Central memory CD8-positive, alpha-beta T cell (primary cell): ENCODE data around the gene DENND10.
A peak's percentile ranks its signal among the peaks of the same experiment; 100 is the strongest.
"Not testable (repeated sequence)": the region's sequence is repeated elsewhere in the genome, so short reads cannot be mapped to it uniquely, and the experiment has no call there.

Experiments
- ATAC-seq: fragments of 150-1000 bp; cut with Tn5 transposase; replicated peaks from 2 replicates; pipeline ENCODE4 v1.10.0; 2022; ENCODE audit warnings: mild to moderate bottlenecking, moderate FRiP score, moderate number of reproducible peaks; ENCODE audit not compliant: poor library complexity, severe bottlenecking; ENCODE audit errors: extremely low read depth
- DNase-seq, 2 donors: peaks; one replicate each; pipeline ENCODE4 v3.0.0; 2021; ENCODE audit warnings: low spot score in 2 of 2
- H3K27ac Mint-ChIP-seq: one replicate; pipeline ENCODE4 v1.8.0; 2022; ENCODE audit warnings: low read depth, mild to moderate bottlenecking, moderate library complexity, mixed read lengths
- H3K27me3 Mint-ChIP-seq: one replicate; pipeline ENCODE4 v1.8.0; 2022; ENCODE audit warnings: mixed read lengths
- H3K36me3 Mint-ChIP-seq: one replicate; pipeline ENCODE4 v1.8.0; 2022; ENCODE audit warnings: mild to moderate bottlenecking, moderate library complexity, mixed read lengths; ENCODE audit not compliant: insufficient read depth
- H3K4me1 Mint-ChIP-seq: one replicate; pipeline ENCODE4 v1.8.0; 2022; ENCODE audit warnings: mixed read lengths
- H3K4me3 Mint-ChIP-seq: one replicate; pipeline ENCODE4 v1.8.0; 2022; ENCODE audit warnings: mild to moderate bottlenecking, moderate library complexity, mixed read lengths
- H3K9me3 Mint-ChIP-seq: one replicate; pipeline ENCODE4 v1.8.0; 2022; ENCODE audit warnings: mixed read lengths

DENND10 gene

DNA sequence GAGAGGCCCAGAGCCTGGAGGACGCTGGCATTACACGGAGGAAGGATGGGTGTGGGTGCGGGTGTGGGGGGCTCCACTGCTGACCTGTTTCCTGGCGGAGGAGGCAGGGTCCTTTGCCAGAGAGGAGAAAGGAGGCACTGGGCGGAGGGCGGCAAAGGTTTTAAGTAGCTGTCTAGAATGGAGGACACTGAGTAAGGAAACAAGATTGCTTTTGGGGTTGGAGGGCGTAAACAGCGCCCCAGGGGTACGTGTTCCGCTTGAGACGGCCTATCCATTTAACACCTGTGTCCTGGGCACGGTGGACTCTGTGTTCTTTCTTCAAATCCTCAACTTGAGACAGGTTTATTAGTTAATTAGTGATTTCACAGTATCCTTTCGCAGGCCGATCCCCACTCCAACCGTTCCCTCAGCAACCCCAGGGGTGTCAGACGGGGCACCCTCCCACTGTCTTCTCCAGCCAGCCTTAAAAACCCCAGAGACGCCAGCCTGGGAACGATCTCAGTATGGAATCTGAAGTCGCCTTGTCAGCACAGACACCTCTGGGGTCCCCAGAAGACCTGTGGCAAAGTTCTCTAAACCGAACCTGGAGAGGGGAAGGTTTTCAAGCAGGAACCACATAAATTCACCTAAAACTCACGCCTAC, 36.8 kb downstream of the DENND10 start:
- ATAC-seq, result no peak
- no peak overlapping the region for H3K4me3 Mint-ChIP-seq
- peaks cover 8% of the 10 kb centered on the region for H3K4me1 Mint-ChIP-seq
- no peaks in the 10 kb centered on the region for H3K27me3 Mint-ChIP-seq
- no peaks in the 10 kb centered on the region for H3K9me3 Mint-ChIP-seq
- peaks cover 14% of the 10 kb centered on the region for H3K36me3 Mint-ChIP-seq
- no peak overlapping the region for H3K27ac Mint-ChIP-seq
- no peak for DNase-seq

DNA sequence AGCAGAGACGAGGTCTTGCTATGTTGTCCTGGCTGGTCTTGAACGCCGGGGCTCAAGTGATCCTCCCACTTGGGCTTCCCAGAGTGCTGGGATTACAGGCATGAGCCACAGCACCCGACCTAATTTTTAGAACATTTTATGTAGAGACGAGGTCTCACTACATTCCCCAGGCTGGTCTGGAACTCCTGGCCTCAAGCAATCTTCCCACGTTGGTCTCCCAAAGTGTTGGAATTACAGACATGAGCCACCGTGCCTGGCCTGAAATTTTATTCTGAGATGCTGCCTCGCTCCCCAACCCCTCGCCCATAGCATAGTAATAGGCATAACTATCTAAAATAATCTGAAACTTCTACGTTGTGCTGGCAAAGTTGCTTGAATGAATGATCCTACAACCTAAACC, 39.7 kb downstream of the DENND10 start:
- Mint-ChIP-seq H3K27me3 (no peaks in the 10 kb centered on the region), H3K4me3 (no peak overlapping the region), H3K27ac (no peak overlapping the region), H3K36me3 (peaks cover 12% of the 10 kb centered on the region), H3K4me1 (peaks cover 8% of the 10 kb centered on the region), H3K9me3 (no peaks in the 10 kb centered on the region)
- no peak for DNase-seq
- ATAC-seq, result no peak

DNA sequence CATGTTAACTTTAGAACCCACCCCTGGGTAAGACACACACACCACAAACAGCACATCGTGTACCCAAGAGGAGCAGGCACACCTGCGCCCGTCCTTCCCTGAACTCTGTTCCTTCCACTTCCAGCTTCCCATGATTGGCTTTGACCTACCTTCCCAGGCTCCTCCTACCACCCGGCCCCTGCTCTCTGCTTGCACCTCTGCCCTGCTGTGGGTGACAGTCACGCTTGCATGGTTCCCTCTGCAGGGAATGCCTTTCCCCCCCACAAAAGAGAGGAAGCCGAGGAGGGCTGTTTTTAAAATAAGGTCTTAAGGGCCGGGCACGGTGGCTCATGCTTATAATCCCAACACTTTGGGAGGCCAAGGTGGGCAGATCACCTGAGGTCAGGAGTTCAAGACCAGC, 45.2 kb downstream of the DENND10 start:
- Mint-ChIP-seq H3K4me1 (no peaks in the 10 kb centered on the region), H3K27me3 (no peaks in the 10 kb centered on the region), H3K27ac (no peak overlapping the region), H3K36me3 (peaks cover 14% of the 10 kb centered on the region), H3K9me3 (no peaks in the 10 kb centered on the region), H3K4me3 (no peak overlapping the region)
- DNase-seq (no peak), ATAC-seq (no peak)

DNA sequence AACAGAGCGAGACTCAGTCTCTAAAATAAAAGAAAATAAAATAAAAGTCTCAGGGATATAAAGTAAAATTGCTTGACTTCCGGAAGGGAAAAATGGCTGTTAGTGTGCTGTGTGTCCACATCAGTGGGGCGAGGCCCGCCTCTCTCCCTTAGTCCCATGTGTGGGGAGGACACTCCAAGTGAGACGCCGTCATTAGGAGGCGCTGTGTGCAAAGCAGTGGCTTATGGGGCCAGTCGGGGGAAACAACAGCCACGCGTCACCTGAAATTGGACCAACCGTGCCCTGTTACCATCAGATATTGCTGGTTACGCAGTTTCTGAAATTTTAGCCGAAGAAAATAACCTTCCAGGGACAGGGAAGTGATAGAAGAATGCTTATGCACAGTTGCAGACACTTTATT, 45.8 kb downstream of the DENND10 start:
- Mint-ChIP-seq H3K9me3 (no peaks in the 10 kb centered on the region), H3K4me3 (no peak overlapping the region), H3K27me3 (no peaks in the 10 kb centered on the region), H3K4me1 (no peaks in the 10 kb centered on the region), H3K36me3 (peaks cover 14% of the 10 kb centered on the region), H3K27ac (no peak overlapping the region)
- ATAC-seq, result no peak
- no peak for DNase-seq

DNA sequence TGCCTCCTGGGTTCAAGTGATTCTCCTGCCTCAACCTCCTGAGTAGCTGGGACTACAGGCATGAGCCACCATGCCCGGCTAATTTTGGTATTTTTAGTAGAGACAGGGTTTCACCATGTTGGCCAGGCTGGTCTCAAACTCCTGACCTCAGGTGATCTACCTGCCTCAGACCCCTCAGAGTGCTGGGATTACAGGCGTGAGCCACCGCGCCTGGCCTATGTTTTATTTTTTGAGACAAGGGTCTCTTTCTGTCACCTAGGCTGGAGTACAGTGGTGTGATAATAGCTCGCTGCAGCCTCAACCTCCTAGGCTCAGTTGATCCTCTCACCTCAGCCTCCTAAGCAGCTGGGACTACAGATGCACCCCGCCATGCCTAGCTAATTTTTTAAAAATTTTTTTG, 47.7 kb downstream of the DENND10 start:
- not testable (repeated sequence) for ATAC-seq, H3K9me3 Mint-ChIP-seq, H3K4me3 Mint-ChIP-seq, H3K27me3 Mint-ChIP-seq, H3K27ac Mint-ChIP-seq, H3K4me1 Mint-ChIP-seq, DNase-seq
- peaks cover 19% of the 10 kb centered on the region for H3K36me3 Mint-ChIP-seq

DNA sequence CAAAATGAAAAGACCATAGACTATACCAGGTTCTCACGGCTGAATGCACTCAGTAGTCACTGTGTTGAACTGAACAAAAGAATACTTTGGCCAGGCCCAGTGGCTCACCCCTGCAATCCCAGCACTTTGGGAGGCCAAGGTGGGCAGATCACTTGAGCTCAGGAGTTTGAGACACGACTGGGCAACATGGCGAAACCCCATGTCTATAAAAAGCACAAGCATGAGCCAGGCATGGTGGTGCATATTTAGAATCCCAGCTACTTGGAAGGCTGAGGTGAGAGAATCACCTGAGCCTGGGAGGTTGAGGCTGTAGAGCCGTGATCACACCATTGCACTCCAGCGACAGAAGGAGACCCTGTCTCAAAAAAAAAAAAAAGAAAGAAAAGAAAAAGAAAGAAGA, 49.1 kb downstream of the DENND10 start:
- Mint-ChIP-seq H3K27ac (no peak overlapping the region), H3K36me3 (peaks cover 24% of the 10 kb centered on the region), H3K4me3 (no peak overlapping the region), H3K4me1 (no peaks in the 10 kb centered on the region), H3K9me3 (no peaks in the 10 kb centered on the region), H3K27me3 (no peaks in the 10 kb centered on the region)
- DNase-seq (no peak), ATAC-seq (no peak)

DNA sequence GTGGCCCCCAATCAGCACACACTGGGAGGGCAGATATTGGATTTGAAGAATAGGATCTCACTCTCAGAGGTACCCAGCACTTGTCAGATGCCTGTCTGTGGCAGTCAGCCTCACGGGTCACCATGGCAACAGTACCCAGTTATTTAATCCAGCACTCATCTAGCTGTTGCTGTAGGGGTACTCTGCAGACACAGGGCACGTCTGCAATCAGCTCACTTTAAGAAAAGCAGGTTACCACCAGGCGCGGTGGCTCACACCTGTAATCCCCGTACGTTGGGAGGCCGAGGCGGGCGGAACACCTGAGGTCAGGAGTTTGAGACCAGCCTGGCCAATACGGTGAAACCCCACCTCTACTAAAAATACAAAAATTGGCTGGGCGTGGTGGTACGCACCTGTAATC, 49.7 kb downstream of the DENND10 start:
- Mint-ChIP-seq H3K27me3 (no peaks in the 10 kb centered on the region), H3K36me3 (peaks cover 21% of the 10 kb centered on the region), H3K4me1 (no peaks in the 10 kb centered on the region), H3K9me3 (no peaks in the 10 kb centered on the region), H3K4me3 (no peak overlapping the region), H3K27ac (no peak overlapping the region)
- DNase-seq, result no peak
- no peak for ATAC-seq

DNA sequence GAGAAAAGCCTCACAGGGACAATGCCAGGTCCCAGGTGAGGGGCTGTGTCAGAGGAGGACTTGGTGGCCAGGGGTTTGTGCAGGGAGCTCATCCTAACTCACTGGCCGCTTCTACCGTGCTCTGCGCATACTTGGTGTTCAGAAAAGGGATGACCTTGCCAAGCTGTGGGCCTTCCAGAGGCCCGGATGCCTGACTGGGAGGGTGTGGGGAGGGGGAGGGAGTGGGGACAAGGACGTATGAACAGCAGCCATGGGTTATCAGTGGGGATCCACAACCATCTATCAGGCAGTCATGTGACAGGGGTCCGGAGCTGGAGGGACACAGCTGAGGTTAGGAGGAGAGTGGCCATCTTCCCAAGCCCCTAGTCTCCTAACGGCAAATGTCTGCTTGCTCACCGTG, 55.4 kb downstream of the DENND10 start:
- Mint-ChIP-seq H3K4me1 (no peaks in the 10 kb centered on the region), H3K27me3 (no peaks in the 10 kb centered on the region), H3K9me3 (no peaks in the 10 kb centered on the region), H3K27ac (no peak overlapping the region), H3K36me3 (peaks cover 20% of the 10 kb centered on the region), H3K4me3 (no peak overlapping the region)
- DNase-seq (no peak), ATAC-seq (no peak)

DNA sequence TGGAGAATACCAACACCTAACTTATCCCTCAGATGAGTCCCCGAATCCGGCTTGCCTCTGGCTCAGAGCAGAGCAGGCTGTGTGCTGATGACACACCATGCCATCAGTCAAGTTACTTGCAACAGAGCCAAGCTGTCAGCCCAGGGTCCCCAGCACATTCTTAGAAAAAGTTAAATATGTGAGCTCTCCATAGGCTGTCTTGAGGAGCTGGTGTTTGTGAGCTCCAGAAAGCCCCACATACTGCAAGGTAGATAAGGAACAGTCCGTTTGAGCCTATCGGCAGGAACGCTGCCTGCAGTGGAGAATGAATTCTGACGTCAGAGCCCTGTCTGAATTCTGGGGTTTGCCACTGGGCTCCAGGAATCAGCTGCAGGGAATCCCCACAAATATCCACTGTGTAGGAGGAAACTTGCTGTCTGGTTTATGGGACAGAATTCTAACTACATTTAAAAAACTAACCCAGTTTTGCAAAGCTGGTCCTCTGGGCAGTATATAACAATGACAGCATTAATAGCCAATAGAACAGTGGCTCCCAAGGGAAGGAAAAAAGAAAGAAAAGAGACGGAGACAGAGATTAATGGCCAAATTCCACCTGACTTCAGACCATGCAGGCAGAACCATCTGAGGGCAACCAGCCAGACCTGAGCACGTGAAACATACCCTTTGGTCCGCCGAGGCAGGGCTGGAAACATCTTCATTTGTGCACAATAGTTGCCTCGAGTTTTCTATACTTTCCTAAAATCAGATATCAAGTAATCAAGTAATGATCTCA, 58.0 kb downstream of the DENND10 start:
- Mint-ChIP-seq H3K27me3 (no peaks in the 10 kb centered on the region), H3K9me3 (no peaks in the 10 kb centered on the region), H3K4me3 (no peak overlapping the region), H3K27ac (no peak overlapping the region), H3K36me3 (peaks cover 11% of the 10 kb centered on the region), H3K4me1 (peaks cover 8% of the 10 kb centered on the region)
- ATAC-seq, result no peak
- no peak for DNase-seq

DNA sequence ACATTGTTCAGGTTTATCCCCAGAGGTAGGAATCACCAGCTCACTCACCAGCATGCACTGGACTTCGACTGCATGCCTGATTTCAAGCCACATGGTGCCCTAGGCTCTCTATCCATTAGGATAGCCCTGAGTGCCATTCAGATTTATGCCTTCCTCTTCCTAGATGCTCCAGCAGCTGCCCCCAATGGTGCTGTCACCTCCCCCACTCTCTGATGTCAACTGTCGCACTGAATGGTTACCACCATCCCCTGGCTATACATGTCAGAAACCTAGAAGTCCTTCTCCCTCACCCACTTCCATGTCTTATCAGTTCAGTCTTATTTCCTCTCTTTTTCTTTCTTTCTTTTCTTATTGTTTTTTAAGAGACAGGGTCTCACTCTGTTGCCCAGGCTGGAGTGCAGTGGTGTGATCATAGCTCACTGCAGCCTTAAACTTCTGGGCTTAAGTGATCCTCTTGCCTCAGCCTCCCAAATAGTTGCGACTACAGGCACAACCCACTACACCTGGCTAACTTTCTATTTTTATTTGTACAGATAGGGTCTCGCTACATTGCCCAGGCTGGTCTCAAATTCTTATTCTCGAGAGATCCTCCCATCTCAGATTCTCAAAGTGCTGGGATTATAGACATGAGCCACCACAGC, 58.7 kb downstream of the DENND10 start:
- H3K36me3 Mint-ChIP-seq, result peaks cover 10% of the 10 kb centered on the region

DNA sequence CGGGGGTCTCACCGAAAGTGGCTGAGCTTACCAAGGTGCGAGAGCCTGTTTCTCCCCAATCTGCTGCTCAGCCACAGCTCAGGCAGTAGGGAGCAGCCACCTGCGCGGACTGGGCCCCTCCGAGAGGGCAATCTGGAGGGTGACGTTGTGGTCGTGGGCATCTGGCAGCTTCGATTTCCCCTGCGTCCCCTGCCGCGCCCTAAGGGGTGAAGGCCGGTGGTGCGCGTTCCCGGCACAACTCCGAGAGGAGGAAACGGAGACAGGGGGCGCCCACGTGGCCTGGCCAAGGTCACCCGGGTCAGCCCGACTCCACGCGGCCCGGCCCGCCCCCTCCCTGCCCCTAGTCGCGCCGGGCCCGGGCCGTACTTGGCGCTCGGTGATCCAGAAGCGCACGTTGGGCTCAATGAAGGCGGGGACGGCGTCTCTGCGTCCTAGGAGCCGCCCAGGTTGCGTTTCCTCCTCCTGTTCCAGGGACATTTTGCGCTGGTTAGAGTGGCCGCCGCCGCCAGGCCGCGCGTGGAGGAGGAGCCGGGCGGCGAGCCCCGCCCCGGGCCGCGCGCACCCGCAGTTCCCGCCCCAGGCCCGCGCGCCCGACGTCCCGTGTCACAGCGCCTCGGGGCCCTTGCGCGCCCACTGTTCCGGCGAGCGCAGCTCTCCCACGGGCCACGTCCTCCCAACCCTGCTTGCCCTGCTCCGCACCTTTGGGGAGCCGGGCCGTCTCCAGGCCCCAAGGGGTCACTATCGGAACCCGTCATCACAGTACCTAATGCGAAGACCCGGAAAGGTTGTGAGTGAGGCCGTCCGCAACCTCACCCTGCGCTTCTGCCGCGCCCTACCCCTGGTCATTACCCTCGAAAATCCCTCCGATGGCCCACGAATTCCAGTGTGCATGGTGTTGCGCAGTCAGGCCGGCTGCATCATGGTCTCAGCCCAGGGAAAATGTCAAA, 61.5 kb downstream of the DENND10 start, which contains the start of gene SFXN4:
Gene SFXN4 (minus strand): TSS at position 544 of the 947 bp plus-strand sequence. CDS start 67 bp downstream, at position 477.
- no peaks in the 10 kb centered on the region for H3K27me3 Mint-ChIP-seq
- H3K36me3 Mint-ChIP-seq, result peaks cover 7% of the 10 kb centered on the region

More for the DNA sequence above, 58.7 kb downstream of the DENND10 start:
- Mint-ChIP-seq H3K4me1 (peaks cover 9% of the 10 kb centered on the region), H3K27ac (peak overlapping the region; percentile 16), H3K4me3 (no peak overlapping the region), H3K27me3 (no peaks in the 10 kb centered on the region), H3K9me3 (no peaks in the 10 kb centered on the region)
- DNase-seq (no peak), ATAC-seq (no peak)

DNA sequence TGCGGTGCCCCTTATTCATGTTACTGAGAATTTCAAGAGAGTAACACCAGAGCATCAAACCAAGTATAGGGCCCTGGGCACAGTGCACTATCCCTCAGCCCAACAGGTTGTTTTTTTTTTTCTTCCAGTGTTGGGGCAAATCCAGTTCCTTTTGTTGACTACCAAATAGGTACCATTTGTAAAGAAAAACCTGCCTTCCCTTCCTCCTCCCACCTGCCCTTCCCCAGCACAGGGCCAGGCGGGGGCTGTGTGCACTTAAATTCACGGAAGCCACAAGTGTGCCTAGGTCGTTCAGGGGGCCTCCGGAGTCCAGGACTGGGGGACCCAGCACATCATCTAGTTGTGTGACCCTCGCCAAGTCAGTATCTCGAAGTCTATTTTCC, 62.2 kb downstream of the DENND10 start:
- H3K27ac Mint-ChIP-seq, result peak overlapping the region; percentile 89
- no peaks in the 10 kb centered on the region for H3K9me3 Mint-ChIP-seq
- H3K36me3 Mint-ChIP-seq, result peaks cover 12% of the 10 kb centered on the region
- peak overlapping the region; percentile 86 for H3K4me3 Mint-ChIP-seq
- ATAC-seq, result peak; percentile 26
- DNase-seq, result no peak
- peaks cover 9% of the 10 kb centered on the region for H3K4me1 Mint-ChIP-seq
- H3K27me3 Mint-ChIP-seq, result no peaks in the 10 kb centered on the region

More for the DNA sequence above, 61.5 kb downstream of the DENND10 start, which contains the start of gene SFXN4:
- peak within 1 kb of the TSS; percentile 86 for H3K4me3 Mint-ChIP-seq
- ATAC-seq (peak; percentile 91), DNase-seq (peak; percentile 67 to 69)
- no peaks in the 10 kb centered on the region for H3K9me3 Mint-ChIP-seq
- peaks cover 9% of the 10 kb centered on the region for H3K4me1 Mint-ChIP-seq
- peak within 1 kb of the TSS; percentile 89 for H3K27ac Mint-ChIP-seq
